OCI-LY7 (cell line): ENCODE data around the gene SCN4A. TPM values are rescaled to one million over a fixed set of nuclear protein-coding genes. Genes with fewer than 3 reads are reported as not detected.
A peak's percentile ranks its signal among the peaks of the same experiment; 100 is the strongest.

Experiments
- BruUV-seq: library from RNA; stranded (reverse); fragments of 400-500 nt; replicated peaks from 2 replicates; lab custom pipeline; 2021; lab: Mats Ljungman, UMichigan
- CTCF ChIA-PET: fragments of 300-600 bp; sonication (Branson Sonifier 250); formaldehyde crosslinking; loops from one replicate; lab custom pipeline; 2022; ENCODE audit warnings: antibody characterized with exemption; ENCODE audit not compliant: unreplicated experiment; lab: Charles Lee
- POLR2A ChIA-PET: fragments of 300-600 bp; sonication (Branson Sonifier 250); formaldehyde crosslinking; loops from one replicate; lab custom pipeline; 2022; ENCODE audit warnings: antibody characterized with exemption; lab: Charles Lee
- DNase-seq: peaks from one replicate; pipeline ENCODE4 v3.0.0-alpha.2; 2015; ENCODE audit warnings: low spot score
- H2AFZ ChIP-seq: fragments of 200-600 bp; sonication (generic), shearing (Covaris generic); 2 replicates; pipeline ENCODE4 v1.6.1; 2014; ENCODE audit warnings: mild to moderate bottlenecking, antibody characterized with exemption, low read length, moderate library complexity
- H3K27ac ChIP-seq: fragments of 200-600 bp; sonication (generic); 2 replicates; pipeline ENCODE4 v1.5.1; 2014; ENCODE audit warnings: mixed run types, low read depth, mild to moderate bottlenecking, moderate library complexity, low read length, inconsistent platforms; ENCODE audit not compliant: poor library complexity, severe bottlenecking
- H3K36me3 ChIP-seq: fragments of 200-600 bp; sonication (generic); 2 replicates; pipeline ENCODE4 v1.6.1; 2014; ENCODE audit warnings: mild to moderate bottlenecking, antibody characterized with exemption, low read length, moderate library complexity, mixed read lengths; ENCODE audit not compliant: insufficient read depth
- H3K4me1 ChIP-seq: fragments of 200-600 bp; sonication (generic); 2 replicates; pipeline ENCODE4 v1.5.1; 2014; ENCODE audit warnings: mild to moderate bottlenecking, low read length; ENCODE audit not compliant: insufficient read depth, poor library complexity, severe bottlenecking
- H3K4me2 ChIP-seq: fragments of 200-600 bp; sonication (generic); 2 replicates; pipeline ENCODE4 v1.6.1; 2014; ENCODE audit warnings: mild to moderate bottlenecking, low read length
- H3K4me3 ChIP-seq: fragments of 200-600 bp; sonication (generic); 2 replicates; pipeline ENCODE4 v1.5.1; 2014; ENCODE audit warnings: mild to moderate bottlenecking, low read depth, low read length; ENCODE audit not compliant: poor library complexity, severe bottlenecking
- H3K79me2 ChIP-seq: fragments of 200-600 bp; sonication (generic); 2 replicates; pipeline ENCODE4 v1.6.1; 2016; ENCODE audit warnings: low read depth, mild to moderate bottlenecking, low read length, moderate library complexity, mixed read lengths; ENCODE audit not compliant: insufficient read depth
- H3K9me2 ChIP-seq: fragments of 200-600 bp; sonication (generic); 2 replicates; pipeline ENCODE4 v1.6.1; 2016; ENCODE audit warnings: mild to moderate bottlenecking, low read length, mixed read lengths; ENCODE audit not compliant: insufficient read depth
- H3K9me3 ChIP-seq: fragments of 200-600 bp; sonication (generic); 2 replicates; pipeline ENCODE4 v1.6.1; 2014; ENCODE audit warnings: mild to moderate bottlenecking, mixed run types, low read length, mixed read lengths
- H4K20me1 ChIP-seq: fragments of 200-600 bp; sonication (generic); 2 replicates; pipeline ENCODE4 v1.6.1; 2014; ENCODE audit warnings: mild to moderate bottlenecking, antibody characterized with exemption, low read length, moderate library complexity, mixed read lengths; ENCODE audit not compliant: insufficient read depth
- CTCF ChIP-seq: fragments of 200-600 bp; sonication (generic); conservative IDR thresholded peaks from 2 replicates; pipeline ENCODE4 v1.5.1; 2014; ENCODE audit warnings: mild to moderate bottlenecking, antibody characterized with exemption, low read length, moderate library complexity, mixed read lengths
- EZH2phosphoT487 ChIP-seq: fragments of 200-600 bp; sonication (generic); IDR thresholded peaks from 2 replicates; pipeline ENCODE4 v1.6.1; 2018; ENCODE audit warnings: low read depth, borderline replicate concordance, mild to moderate bottlenecking, mixed run types, antibody characterized with exemption, low read length, moderate library complexity, mixed read lengths
- intact Hi-C: fragments of 100-400 bp; cut with micrococcal nuclease; formaldehyde crosslinking; loops from one replicate; pipeline ENCODE4 v1.10.0; 2022; ENCODE audit not compliant: unreplicated experiment
- total RNA-seq, 2 experiments: library from RNA; depleted of rRNA in 1 of 2; stranded (reverse); fragments of >200 nt in 1 of 2; shearing (Covaris generic) in 1 of 2; gene quantifications; 2 replicates each; pipeline ENCODE4 v1.2.3, GENCODE V29; 2014 to 2022

Gene SCN4A
- total RNA-seq, 2 experiments from 2014 or later, result 6.4 to 9.0 TPM

GRCh38 chr17:64017381-64017980 lies 44.8 kb upstream of the SCN4A start:
- Histone ChIP-seq H2AFZ (no peak overlapping the region), H3K4me2 (peak overlapping the region; percentile 82), H3K9me2 (no peaks in the 10 kb centered on the region), H3K4me3 (peak overlapping the region; percentile 79), H3K36me3 (peaks cover 13% of the 10 kb centered on the region), H3K79me2 (peaks cover 78% of the 10 kb centered on the region), H3K27ac (peak overlapping the region; percentile 78), H3K4me1 (peaks cover 68% of the 10 kb centered on the region), H3K9me3 (no peaks in the 10 kb centered on the region), H4K20me1 (no peaks in the 10 kb centered on the region)
- peak; percentile 66 for TF ChIP-seq CTCF
- TF ChIP-seq EZH2phosphoT487, result no peak
- no TSS peak for BruUV-seq
- ChIA-PET POLR2A (interaction anchor here (0.6 to 1.5 kb wide), 4 partner anchors 8 to 332 kb away, joined by 3 to 5 read pairs (median 3); no protein-coding TSS in a partner anchor), CTCF (no interaction called here)
- DNase-seq, result no peak
- intact Hi-C loops, result no loop called here

GRCh38 chr17:64016974-64017373 lies 44.3 kb upstream of the SCN4A start:
- Histone ChIP-seq H4K20me1 (no peaks in the 10 kb centered on the region), H3K36me3 (peaks cover 19% of the 10 kb centered on the region), H3K9me2 (no peaks in the 10 kb centered on the region), H2AFZ (no peak overlapping the region), H3K4me3 (peak overlapping the region; percentile 79), H3K27ac (peak overlapping the region; percentile 78), H3K4me2 (peak overlapping the region; percentile 82), H3K9me3 (no peaks in the 10 kb centered on the region), H3K79me2 (peaks cover 83% of the 10 kb centered on the region), H3K4me1 (peaks cover 64% of the 10 kb centered on the region)
- CTCF ChIA-PET, result interaction anchor here (0.6 to 0.8 kb wide), 3 partner anchors 11 to 100 kb away, joined by 3 to 8 read pairs (median 3); no protein-coding TSS in a partner anchor
- BruUV-seq, result no TSS peak
- no peak for TF ChIP-seq CTCF
- no peak for TF ChIP-seq EZH2phosphoT487
- intact Hi-C loops, result no loop called here
- POLR2A ChIA-PET, result interaction anchor here (0.5 to 1.5 kb wide), 6 partner anchors 8 to 132 kb away, joined by 3 to 5 read pairs (median 3); partner anchors contain the start of gene ERN1
- DNase-seq, result no peak
